HT1080 (cell line): Measurements from ENCODE around the gene FURIN. TPM values are rescaled to one million over a fixed set of nuclear protein-coding genes. Genes with fewer than 3 reads are reported as not detected.
"Not testable (repeated sequence)": the region's sequence is repeated elsewhere in the genome, so short reads cannot be mapped to it uniquely, and the experiment has no call there.

Experiments used
- DNase-seq: peaks from one replicate; pipeline ENCODE4 v3.0.0-alpha.2; 2015; ENCODE audit warnings: low read depth
- total RNA-seq: library from RNA; depleted of rRNA; stranded (reverse); fragments of >200 nt; shearing (Covaris generic); gene quantifications from 2 replicates; pipeline ENCODE4 v1.2.3, GENCODE V29; 2014

Gene FURIN
- total RNA-seq, 1 experiment from 2014 or later = 84.3 TPM

DNA sequence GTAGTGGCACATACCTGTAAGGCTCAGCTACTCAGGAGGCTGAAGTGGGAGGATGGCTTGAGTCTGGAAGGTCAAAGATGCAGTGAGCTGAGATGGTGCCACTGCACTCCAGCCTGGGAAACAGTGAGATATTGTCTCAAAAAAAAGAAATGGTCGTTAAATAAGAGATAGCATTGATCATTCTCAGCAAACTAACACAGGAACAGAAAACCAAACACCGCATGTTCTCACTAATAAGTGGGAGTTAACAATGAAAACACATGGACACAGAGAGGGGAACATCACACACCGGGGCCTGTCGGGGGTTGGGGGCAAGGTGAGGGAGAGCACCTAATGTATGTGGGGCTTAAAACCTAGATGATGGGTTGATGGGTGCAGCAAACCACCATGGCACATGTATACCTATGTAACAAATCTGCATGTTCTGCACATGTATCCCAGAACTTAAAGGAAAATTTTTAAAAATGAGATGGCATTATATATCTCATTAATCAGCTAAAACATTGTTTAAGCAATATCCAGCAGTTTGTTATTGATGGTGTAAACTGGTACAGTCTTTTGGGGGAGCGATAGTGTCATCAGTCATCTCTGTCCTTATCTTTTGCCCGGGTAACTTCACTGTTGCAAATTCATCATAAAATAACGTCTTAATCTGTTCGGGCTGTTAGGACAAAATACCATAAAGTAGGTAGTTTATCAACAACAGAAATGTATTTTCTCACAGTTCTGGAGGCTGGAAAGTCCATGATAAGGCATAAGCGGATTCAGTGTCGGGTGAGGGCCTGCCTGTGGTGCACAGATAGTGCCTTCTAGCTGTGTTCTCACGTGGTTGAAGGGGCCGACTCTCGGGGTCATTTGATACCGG is 33.0 kb downstream of the FURIN start:
- no peak for DNase-seq

DNA sequence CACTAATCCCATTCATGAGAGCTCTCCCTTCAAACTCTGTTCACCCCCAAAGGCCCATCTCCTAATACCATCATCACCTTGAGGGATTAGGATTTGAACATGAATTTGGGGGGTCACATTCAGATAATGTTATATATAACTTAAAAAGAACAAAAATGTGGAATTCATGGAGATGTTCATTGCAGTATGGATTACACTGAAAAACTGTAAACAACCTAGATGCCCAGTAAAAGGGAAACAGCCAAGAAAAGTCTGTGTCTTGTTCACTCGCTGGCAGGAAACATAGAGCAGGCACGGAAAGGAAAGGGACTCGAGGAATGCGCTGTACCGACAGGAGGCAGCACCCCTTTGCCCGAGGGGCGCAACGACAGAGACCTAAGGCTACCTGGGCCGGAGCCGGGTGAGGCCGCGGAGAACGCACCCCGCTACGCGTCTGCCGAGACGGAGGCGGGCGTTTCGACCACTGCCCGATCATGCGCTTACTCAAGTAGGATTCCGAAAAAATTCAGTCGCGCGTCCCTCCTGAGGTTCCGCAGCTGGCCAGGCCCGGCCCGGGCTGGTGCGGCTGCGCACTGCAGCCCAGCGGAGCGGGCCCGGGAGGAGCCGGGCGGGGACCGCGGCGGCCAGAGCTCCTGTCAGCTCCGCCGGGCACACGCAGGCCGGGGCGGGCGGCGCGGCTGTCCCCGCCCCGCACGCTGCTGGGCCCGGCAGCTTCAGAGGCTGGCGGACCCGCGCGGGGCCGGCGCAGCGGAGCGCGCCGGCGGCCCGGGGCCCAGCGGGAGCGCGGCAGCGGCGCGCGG is 33.9 kb downstream of the FURIN start:
- DNase-seq = peak; percentile 75

DNA sequence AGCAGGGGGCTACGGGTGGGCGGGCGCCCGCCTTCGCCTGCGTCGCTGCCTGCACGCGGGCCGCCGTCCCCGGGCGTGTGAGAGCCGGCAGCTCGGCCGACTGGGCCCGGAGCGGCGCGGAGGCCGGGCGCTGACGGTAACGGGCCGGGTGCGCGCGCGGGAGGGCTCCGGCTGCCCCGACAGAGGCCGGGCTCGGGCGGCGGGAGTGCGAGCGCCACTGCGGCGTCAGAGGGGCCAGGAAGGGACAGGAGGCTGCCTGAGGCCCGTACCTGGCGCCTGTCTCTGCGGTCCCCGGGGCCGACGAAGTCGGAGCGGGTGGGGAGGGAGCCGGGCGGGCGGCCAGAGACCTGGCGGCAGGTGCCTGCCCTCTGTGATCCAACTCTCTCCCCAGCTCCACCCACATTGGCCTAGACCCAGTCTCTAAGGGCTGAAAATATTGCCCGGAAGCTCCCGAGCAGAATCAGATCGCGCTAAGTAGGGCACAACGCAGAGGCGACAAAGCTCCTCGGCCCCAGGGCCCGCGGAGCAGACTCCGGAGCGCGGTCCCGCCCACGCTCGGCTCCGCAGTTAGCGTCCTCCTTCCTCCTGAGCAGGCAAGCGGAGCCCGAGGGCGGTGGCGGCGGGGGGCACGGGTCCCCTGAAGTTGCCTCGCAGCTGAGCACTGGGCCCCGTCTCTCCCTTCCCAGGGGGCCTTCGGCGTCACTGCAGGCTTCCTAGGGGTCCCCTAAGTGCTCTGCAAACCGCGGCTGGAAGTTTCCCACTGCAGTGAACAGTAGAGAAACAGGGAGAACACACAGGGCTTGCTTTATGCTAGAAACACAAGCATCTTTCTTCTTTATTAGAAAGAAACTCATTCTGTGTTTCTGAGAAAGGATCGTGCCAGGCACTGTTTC is 34.7 kb downstream of the FURIN start, which contains the start of gene MAN2A2:
Gene MAN2A2 (plus strand): TSS at position 463 of the 893 bp plus-strand sequence. CDS start 906 bp downstream, outside the sequence.
- peak; percentile 31 for DNase-seq

DNA sequence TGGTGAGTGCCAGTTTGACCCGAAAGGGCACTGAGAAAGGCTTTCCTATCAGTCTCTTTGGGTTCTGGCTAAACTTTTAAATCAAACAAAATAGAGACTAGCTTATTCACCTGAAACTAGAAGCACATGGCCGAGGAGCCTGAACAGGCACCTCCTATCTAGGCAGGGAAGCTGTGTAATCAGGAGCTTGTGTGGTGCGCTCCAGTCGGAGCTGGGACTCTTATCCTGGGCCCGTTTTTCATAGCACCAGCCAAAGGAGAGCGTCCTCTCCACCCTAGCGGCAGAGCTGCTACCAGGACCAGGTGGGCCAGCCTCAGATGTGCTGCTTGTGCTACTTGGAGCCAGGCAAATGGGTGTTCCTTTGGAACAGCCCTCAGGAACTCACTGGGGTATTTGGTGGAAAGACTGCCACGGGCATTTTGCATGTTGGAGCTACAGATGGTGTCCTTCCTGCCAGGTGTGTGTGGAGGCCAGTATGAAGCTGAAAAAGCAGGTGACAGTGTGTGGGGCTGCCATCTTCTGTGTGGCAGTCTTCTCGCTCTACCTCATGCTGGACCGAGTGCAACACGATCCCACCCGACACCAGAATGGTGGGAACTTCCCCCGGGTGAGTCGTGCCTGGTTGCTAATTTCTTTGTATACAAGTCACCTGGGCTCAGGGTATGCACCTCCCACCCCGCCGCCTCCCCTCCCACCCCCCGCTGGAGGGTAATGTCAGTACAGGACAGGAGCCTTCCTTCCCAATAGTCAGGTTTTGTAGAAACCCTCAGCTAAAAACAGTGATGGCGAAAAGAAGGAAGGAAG is 35.5 kb downstream of the FURIN start:
- DNase-seq = no peak

DNA sequence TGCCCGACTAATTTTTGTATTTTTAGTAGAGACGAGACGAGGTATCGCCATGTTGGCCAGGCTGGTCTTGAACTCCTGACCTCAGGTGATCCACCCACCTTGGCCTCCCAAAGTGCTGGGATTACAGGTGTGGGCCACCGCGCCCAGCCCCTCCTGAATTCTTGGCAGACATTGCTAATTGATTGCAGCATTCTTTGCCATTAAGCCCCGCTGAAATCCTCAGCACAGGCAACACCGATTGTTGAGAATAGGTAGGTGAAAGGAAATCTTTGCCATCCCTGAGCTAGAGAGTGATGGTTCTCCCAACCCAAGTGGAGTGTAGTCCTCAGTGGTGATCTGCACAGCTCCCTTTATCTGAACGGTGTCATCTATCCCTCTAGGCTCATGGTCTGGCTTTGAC is 36.4 kb downstream of the FURIN start:
- DNase-seq = no peak

DNA sequence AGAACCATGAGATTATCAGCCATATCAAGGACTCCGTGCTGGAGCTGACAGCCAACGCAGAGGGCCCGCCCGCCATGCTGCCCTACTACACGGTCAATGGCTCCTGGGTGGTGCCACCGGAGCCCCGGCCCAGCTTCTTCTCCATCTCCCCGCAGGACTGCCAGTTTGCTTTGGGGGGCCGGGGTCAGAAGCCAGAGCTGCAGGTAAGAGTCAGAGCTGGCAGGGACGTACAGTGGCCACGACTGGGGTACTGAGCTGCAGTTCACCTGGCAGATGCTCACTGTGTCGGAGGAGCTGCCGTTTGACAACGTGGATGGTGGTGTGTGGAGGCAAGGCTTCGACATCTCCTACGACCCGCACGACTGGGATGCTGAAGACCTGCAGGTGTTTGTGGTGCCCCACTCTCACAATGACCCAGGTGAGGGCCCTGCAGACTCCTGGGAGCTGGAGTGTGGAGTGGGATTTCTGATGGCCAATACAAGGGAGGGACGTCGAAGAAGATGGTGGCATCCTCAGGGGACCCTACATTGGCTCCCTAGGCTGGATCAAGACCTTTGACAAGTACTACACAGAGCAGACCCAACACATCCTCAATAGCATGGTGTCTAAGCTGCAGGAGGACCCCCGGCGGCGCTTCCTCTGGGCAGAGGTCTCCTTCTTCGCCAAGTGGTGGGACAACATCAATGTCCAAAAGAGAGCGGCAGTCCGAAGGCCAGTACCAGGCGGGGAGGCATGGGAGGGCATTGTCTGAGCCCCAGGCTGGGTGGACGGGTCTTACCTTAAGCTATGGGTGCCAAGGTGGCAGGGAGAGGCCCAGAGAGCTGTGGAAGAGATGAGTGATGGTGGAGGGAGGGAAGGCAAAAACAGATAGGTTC is 37.2 kb downstream of the FURIN start:
- DNase-seq = no peak

DNA sequence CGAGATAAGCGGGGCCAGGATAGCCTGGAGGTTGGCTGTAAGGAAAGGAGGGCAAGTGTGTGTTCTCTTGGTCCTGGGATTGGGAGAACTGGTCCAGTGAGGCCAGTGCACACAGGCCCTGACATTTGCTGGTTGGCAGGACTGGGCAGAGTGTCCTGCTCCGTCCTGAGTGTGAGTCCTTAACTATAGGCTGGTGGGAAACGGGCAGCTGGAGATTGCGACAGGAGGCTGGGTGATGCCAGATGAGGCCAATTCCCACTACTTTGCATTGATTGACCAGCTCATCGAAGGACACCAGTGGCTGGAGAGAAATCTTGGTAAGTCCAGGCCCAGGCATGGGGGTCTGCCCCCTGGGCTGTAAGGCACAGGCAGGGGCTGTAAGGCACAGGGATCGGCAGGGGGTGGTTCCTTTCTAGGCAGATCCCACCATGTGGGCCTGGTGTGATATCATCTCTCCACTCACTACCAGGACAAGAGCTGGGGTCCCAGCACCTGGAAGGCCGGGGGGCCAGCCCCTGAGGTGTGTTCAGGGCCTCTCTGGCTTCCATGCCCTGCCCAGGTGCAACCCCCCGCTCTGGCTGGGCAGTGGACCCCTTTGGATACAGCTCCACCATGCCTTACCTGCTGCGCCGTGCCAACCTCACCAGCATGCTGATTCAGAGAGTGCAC is 37.9 kb downstream of the FURIN start:
- DNase-seq = no peak

DNA sequence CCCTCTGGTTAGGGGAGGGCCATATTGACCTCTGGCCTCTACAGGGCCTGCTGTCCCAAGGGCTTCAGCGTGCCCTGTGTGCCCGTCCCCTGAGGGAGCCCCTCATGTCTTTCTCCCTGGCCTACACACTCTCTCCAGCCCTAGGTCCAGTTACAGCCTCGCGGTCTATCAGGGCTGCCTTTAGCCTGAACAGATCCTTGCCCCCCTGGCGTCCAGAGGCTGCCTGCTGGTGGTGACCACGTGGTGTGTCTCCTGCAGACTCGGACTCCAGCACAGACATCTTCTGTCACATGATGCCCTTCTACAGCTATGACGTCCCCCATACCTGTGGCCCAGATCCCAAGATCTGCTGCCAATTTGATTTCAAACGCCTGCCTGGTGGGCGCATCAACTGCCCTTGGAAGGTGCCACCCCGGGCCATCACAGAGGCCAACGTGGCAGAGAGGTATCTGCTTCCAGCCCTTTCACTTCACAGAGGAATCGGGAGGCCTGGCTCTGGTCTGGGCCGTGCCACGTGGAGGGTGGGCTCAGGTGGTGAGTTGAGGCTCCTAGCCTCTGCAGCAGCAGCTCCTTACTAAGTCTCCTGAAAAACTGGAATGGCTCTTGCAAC is 38.8 kb downstream of the FURIN start:
- DNase-seq = no peak

DNA sequence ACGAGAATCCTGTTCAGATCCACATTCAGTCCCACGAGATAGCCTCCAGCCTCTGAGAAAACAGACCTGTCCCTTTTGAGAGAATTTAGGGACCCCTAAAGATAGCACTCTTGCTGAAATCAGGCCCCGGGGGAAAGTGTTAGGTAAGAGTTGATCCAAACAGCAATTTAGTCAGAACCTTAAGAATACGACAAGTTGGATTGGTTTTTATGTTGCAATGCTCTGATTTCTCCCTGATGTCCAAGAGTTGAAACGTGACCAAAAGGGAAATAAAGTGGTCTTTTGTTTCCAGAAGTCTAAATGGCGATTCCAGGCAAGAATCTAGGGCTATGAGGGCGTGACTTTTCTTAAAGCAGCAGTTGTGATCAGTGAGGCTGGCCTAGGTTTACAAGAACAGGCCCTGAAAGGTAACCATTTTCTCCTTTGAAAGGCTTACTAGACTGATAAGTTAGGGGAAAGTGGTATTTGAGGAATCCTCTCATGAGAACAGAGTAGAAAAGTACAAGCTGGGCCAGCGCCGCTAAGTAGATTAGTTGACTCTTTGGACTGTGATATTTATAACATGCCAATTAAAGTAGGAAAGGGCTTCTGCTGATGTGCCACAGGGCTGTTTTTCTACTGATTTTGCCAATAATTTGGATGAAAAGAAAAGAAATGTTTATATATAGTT is 39.6 kb downstream of the FURIN start:
- no peak for DNase-seq

DNA sequence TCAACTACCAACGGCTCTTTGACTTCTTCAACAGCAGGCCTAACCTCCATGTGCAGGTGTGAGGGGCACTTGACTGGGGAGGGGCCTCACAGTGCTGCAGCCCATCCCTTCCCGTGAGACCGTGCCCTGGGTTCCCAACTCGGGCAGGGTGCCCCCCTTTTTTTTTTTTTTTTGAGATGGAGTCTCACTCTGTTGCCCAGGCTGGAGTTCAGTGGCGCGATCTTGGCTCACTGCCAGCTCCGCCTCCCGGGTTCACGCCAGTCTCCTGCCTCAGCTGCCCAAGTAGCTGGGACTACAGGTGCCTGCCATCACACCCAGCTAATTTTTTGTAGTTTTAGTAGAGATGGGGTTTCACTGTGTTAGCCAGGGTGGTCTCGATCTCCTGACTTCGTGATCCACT is 41.1 kb downstream of the FURIN start:
- DNase-seq = not testable (repeated sequence)

DNA sequence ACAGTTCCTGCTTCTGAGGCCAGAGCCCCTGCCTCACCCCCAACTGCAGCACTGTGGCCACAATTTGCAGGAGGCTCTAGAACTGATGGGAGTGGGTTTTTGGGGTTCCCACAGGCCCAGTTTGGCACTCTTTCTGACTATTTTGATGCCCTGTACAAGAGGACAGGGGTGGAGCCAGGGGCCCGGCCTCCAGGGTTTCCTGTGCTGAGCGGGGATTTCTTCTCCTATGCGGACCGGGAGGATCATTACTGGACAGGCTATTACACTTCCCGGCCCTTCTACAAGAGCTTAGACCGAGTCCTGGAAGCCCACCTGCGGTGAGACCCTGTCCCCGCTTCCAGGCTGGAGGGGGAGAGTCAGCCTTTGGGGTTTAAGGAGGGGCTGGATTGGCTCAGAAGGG is 41.6 kb downstream of the FURIN start:
- no peak for DNase-seq

DNA sequence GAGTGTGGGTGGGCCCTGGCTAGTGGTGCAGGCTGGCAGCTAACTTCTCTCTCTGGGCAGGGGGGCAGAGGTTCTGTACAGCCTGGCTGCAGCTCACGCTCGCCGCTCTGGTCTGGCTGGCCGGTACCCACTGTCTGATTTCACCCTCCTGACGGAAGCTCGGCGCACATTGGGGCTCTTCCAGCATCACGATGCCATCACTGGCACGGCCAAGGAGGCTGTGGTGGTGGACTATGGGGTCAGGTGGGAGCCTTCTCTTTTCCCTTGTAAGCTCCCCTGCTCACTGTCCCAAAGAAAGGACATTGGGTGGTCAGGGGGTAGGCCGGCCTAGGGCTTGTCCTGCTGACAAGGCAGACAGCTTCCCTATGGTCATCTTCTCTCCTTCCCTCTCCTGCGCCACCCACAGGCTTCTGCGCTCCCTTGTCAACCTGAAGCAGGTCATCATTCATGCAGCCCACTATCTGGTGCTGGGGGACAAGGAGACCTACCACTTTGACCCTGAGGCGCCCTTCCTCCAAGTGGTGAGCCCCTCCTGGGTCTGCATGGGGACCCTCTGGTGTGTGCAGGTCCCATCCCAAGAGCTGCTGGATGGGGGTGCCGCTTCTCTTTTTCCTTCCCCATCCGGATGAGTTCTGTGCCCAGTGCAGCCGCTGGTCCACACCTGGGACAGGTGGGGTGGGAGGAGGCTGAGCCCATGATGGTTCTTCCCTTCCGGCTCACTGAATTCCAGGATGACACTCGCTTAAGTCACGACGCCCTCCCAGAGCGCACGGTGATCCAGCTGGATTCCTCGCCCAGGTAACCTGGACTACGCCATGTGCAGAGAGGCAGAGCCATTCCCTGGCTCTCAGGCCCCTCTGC is 42.3 kb downstream of the FURIN start:
- DNase-seq = no peak

DNA sequence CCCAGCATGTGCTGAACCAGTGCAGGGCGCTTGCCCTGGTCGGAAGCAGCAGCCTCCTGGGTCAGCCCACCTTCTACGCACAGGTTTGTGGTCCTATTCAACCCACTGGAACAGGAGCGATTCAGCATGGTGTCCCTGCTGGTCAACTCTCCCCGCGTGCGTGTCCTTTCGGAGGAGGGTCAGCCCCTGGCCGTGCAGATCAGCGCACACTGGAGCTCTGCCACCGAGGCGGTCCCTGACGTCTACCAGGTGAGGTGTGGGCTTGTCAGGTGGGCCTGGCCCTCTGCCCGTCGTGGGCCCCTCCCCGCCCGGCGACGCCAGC is 42.9 kb downstream of the FURIN start:
- no peak for DNase-seq

DNA sequence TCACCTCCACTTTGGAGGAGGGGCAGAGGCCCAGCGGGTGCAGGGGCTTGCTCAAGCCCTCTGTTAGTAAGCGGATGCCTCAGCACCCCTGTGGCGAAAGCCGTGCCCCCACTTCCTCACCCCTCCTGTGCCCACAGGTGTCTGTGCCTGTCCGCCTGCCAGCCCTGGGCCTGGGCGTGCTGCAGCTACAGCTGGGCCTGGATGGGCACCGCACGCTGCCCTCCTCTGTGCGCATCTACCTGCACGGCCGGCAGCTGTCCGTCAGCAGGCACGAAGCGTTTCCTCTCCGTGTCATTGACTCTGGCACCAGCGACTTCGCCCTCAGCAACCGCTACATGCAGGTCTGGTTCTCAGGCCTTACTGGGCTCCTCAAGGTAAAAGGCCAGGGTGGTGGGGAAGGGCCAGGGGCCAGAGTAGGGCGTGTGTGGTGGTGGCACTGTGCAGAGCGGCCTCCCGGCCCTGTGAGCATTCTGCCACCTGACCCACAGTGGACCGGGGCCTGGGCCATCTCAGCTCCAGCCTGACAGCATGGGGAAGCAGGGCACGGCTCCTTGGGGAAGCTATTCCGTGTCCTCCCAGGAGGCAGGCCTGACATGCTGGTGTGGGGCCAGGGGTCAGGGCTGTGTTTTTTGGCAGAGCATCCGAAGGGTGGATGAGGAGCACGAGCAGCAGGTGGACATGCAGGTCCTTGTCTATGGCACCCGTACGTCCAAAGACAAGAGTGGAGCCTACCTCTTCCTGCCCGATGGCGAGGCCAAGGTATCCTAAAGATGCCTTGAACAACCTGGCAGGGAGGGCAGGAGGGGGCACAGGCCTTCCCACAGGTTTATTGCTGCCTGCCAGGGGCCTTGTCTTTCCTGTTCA is 43.8 kb downstream of the FURIN start:
- no peak for DNase-seq

DNA sequence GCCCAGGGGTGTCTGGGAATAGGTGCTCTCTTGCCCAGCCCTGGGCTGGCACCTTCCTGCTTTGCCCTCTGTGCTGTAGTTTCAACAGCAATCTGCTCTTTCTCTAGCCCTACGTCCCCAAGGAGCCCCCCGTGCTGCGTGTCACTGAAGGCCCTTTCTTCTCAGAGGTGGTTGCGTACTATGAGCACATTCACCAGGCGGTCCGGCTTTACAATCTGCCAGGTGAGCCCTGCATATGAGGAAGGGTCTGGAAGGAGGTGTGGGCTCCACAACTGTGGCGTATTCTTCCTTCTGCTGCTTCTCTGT is 44.3 kb downstream of the FURIN start:
- no peak for DNase-seq

DNA sequence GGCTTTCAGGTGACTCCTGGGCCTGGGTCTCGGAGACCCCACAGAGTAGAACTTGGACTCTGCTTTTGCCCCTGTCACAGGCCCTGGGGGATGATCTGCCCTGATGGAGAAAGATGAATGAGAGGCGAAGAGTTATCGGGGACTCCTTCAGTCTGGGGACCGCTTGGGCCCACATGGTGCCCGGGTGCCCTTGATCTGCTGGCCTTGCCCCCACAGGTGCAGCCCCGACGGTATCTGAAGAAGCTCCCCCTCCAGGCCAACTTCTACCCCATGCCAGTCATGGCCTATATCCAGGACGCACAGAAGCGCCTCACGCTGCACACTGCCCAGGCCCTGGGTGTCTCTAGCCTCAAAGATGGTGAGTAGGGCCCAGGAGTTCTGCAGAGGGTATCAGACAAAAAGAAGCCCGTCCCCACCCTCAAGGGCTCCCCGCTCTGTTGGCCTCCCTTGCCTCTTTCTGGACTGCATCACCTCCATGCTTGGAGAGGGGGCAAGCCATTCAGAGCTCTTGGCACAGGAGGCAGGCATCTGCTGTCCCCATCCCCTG is 45.1 kb downstream of the FURIN start:
- DNase-seq = no peak
